A673 (cell line): ENCODE measurements around the gene ENOX1.

Experiments used
- EZH2 ChIP-seq: fragments of 200-600 bp; sonication (generic); IDR thresholded peaks from 2 replicates; pipeline ENCODE4 v1.6.1; 2017; ENCODE audit warnings: borderline replicate concordance, low read depth, mild to moderate bottlenecking, mixed read lengths, antibody characterized with exemption, low read length; ENCODE audit not compliant: poor library complexity, severe bottlenecking
- TF ChIP-seq, protein P1 (sequence below): fragments of 300-800, 200-600 bp; sonication (generic); conservative IDR thresholded peaks from 2 replicates; pipeline ENCODE4 v1.5.1; 2017; ENCODE audit warnings: low read depth, mild to moderate bottlenecking, antibody characterized with exemption, low read length, moderate library complexity, mixed read lengths

DNA sequence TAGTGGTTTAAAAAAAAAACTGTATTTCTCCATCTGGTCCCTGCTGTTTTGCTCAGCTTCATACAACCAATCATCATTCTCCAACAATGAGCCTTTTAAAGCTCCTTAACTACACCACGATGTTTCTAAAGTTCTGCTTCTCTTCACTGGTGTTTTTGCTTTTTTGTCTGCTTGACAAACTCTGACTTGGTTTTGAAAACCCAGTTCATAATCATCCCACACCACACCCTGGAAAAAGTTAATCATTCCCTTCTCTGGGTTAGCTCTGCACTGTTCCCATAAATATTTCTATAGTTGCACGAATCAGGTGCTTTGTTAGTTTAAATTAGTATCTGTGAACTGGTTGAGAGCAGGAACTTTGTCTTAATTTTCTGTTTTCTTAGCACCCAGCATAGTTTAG, 217.1 kb downstream of the ENOX1 start:
- TF ChIP-seq, protein P1, sequence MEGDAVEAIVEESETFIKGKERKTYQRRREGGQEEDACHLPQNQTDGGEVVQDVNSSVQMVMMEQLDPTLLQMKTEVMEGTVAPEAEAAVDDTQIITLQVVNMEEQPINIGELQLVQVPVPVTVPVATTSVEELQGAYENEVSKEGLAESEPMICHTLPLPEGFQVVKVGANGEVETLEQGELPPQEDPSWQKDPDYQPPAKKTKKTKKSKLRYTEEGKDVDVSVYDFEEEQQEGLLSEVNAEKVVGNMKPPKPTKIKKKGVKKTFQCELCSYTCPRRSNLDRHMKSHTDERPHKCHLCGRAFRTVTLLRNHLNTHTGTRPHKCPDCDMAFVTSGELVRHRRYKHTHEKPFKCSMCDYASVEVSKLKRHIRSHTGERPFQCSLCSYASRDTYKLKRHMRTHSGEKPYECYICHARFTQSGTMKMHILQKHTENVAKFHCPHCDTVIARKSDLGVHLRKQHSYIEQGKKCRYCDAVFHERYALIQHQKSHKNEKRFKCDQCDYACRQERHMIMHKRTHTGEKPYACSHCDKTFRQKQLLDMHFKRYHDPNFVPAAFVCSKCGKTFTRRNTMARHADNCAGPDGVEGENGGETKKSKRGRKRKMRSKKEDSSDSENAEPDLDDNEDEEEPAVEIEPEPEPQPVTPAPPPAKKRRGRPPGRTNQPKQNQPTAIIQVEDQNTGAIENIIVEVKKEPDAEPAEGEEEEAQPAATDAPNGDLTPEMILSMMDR = no peak
- TF ChIP-seq EZH2 = no peak
